ENCODE data around the gene CLTB. TPM values are rescaled to one million over a fixed set of nuclear protein-coding genes. Genes with fewer than 3 reads are reported as not detected.

The CLTB gene
- total RNA-seq, 1 donor, result 63.0 TPM

DNA sequence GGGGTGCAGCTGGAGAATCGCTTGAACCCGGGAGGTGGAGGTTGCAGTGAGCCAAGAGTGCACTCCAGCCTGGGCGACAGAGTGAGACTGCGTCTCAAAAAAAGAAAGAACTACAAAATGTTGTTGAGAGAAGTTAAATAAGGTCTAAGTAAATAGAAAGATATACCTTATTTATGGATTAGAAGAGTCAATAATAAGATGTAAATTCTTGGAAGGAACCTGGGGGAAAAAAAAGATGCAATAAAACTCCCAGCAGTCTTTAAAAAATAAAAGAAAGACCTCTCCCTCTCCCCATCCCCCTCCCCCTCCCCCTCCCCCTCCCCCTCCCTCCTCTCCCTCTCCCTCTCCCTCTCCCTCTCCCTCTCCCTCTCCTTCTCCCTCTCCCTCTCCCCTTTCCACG lies 16.4 kb upstream of the CLTB start:
- Histone ChIP-seq H3K9me3 (ENCODE audit: low read depth, low read length) (no peaks in the 10 kb centered on the region), H4K20me1 (ENCODE audit: insufficient read depth, low read length) (no peaks in the 10 kb centered on the region), H3K4me2 (ENCODE audit: insufficient read depth, low read length) (no peak overlapping the region), H3K4me3 (ENCODE audit: insufficient read depth, low read length) (no peak overlapping the region), H3K27me3 (ENCODE audit: insufficient read depth, low read length) (no peaks in the 10 kb centered on the region), H2AFZ (ENCODE audit: low read length) (no peak overlapping the region), H3K79me2 (ENCODE audit: insufficient read depth, low read length) (no peaks in the 10 kb centered on the region), H3K27ac (ENCODE audit: low read depth, low read length) (no peak overlapping the region), H3K4me1 (ENCODE audit: insufficient read depth, low read length) (peaks cover 6% of the 10 kb centered on the region), H3K36me3 (ENCODE audit: insufficient read depth, low read length) (no peaks in the 10 kb centered on the region)
- peak; percentile 55 for DNase-seq (ENCODE audit: insufficient read length, low spot score, missing footprints)
- TF ChIP-seq, protein P1, sequence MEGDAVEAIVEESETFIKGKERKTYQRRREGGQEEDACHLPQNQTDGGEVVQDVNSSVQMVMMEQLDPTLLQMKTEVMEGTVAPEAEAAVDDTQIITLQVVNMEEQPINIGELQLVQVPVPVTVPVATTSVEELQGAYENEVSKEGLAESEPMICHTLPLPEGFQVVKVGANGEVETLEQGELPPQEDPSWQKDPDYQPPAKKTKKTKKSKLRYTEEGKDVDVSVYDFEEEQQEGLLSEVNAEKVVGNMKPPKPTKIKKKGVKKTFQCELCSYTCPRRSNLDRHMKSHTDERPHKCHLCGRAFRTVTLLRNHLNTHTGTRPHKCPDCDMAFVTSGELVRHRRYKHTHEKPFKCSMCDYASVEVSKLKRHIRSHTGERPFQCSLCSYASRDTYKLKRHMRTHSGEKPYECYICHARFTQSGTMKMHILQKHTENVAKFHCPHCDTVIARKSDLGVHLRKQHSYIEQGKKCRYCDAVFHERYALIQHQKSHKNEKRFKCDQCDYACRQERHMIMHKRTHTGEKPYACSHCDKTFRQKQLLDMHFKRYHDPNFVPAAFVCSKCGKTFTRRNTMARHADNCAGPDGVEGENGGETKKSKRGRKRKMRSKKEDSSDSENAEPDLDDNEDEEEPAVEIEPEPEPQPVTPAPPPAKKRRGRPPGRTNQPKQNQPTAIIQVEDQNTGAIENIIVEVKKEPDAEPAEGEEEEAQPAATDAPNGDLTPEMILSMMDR (IDR thresholded peaks at IDR 0.05; ENCODE audit: extremely low read depth, low read depth, low read length), result no peak

DNA sequence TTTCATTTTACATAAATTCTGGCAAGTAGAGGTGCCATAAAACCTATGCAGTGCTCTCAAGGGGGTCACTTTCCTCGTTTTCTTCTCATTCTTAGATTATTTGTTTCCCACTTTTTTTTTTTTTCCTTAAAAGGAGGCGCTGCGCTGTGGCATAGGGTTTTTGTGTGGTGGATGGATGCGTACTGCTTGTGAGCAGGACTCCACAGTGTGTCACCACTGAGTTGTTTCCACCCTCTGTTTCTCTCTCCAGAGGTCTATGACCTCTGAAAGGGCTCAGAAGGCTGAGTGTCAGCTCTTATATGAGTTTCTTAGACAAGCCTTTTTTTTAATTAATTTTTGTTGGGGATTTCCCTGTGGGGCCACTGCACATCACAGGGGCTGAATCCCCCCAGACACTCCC lies 13.6 kb upstream of the CLTB start:
- Histone ChIP-seq H3K4me1 (ENCODE audit: insufficient read depth, low read length) (no peaks in the 10 kb centered on the region), H4K20me1 (ENCODE audit: insufficient read depth, low read length) (no peaks in the 10 kb centered on the region), H3K9me3 (ENCODE audit: low read depth, low read length) (no peaks in the 10 kb centered on the region), H3K27me3 (ENCODE audit: insufficient read depth, low read length) (no peaks in the 10 kb centered on the region), H3K4me3 (ENCODE audit: insufficient read depth, low read length) (no peak overlapping the region), H3K27ac (ENCODE audit: low read depth, low read length) (no peak overlapping the region), H3K4me2 (ENCODE audit: insufficient read depth, low read length) (no peak overlapping the region), H2AFZ (ENCODE audit: low read length) (no peak overlapping the region), H3K79me2 (ENCODE audit: insufficient read depth, low read length) (no peaks in the 10 kb centered on the region), H3K36me3 (ENCODE audit: insufficient read depth, low read length) (no peaks in the 10 kb centered on the region)
- DNase-seq (ENCODE audit: insufficient read length, low spot score, missing footprints), result peak; percentile 68
- TF ChIP-seq, protein P1 (IDR thresholded peaks at IDR 0.05; ENCODE audit: extremely low read depth, low read depth, low read length), result no peak

DNA sequence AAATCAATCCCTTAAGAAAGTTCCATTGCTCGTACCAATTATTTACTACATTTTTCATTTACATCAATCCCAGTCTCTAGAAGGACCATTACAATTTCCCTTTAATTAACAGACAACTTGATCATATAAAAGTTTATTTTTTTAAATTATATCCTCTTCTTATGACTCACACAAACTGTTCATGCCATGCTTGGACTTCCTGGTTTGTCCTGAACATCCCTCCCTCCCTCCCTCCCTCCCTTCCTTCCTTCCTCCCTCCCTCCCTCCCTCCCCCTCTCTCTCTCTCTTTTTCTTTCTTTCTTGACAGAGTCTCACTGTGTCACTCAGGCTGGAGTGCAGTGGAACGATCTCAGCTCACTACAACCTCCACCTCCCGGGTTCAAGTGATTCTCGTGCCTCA lies 11.6 kb upstream of the CLTB start:
- H3K9me3 ChIP-seq (ENCODE audit: low read depth, low read length), result no peaks in the 10 kb centered on the region
- no peaks in the 10 kb centered on the region for H4K20me1 ChIP-seq (ENCODE audit: insufficient read depth, low read length)
- no peak overlapping the region for H3K27ac ChIP-seq (ENCODE audit: low read depth, low read length)
- H3K27me3 ChIP-seq (ENCODE audit: insufficient read depth, low read length), result peaks cover 4% of the 10 kb centered on the region
- no peaks in the 10 kb centered on the region for H3K4me1 ChIP-seq (ENCODE audit: insufficient read depth, low read length)
- no peak overlapping the region for H3K4me3 ChIP-seq (ENCODE audit: insufficient read depth, low read length)
- no peaks in the 10 kb centered on the region for H3K36me3 ChIP-seq (ENCODE audit: insufficient read depth, low read length)
- DNase-seq (ENCODE audit: insufficient read length, low spot score, missing footprints), result peak; percentile 82
- H2AFZ ChIP-seq (ENCODE audit: low read length), result no peak overlapping the region
- no peaks in the 10 kb centered on the region for H3K79me2 ChIP-seq (ENCODE audit: insufficient read depth, low read length)
- H3K4me2 ChIP-seq (ENCODE audit: insufficient read depth, low read length), result no peak overlapping the region
- TF ChIP-seq, protein P1 (IDR thresholded peaks at IDR 0.05; ENCODE audit: extremely low read depth, low read depth, low read length), result no peak

DNA sequence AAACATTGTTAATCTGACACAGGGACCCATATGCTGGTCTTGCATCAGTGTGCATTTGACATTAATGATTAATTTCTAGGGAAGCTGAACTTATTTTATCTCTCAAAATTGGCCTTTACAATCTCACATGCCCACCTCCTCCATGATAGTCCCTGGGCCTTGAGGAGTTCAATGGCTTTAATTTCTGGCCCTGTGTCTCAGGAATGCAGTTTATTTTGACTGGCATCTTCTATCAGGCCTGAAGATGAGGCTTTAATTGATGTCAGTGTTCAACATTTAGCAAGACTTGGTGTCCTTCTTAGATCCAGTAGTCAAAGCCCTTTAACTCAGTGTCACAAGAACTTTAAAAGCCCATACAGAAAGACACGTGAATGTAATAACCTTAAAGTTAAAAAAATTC lies 10.5 kb upstream of the CLTB start:
- DNase-seq (ENCODE audit: insufficient read length, low spot score, missing footprints), result no peak
- Histone ChIP-seq H3K4me2 (ENCODE audit: insufficient read depth, low read length) (no peak overlapping the region), H3K79me2 (ENCODE audit: insufficient read depth, low read length) (no peaks in the 10 kb centered on the region), H2AFZ (ENCODE audit: low read length) (no peak overlapping the region), H3K27ac (ENCODE audit: low read depth, low read length) (no peak overlapping the region), H4K20me1 (ENCODE audit: insufficient read depth, low read length) (no peaks in the 10 kb centered on the region), H3K9me3 (ENCODE audit: low read depth, low read length) (no peaks in the 10 kb centered on the region), H3K4me1 (ENCODE audit: insufficient read depth, low read length) (no peaks in the 10 kb centered on the region), H3K36me3 (ENCODE audit: insufficient read depth, low read length) (no peaks in the 10 kb centered on the region), H3K4me3 (ENCODE audit: insufficient read depth, low read length) (no peak overlapping the region), H3K27me3 (ENCODE audit: insufficient read depth, low read length) (peaks cover 4% of the 10 kb centered on the region)
- TF ChIP-seq, protein P1 (IDR thresholded peaks at IDR 0.05; ENCODE audit: extremely low read depth, low read depth, low read length), result no peak
